Inferior parietal cortex (tissue), 1 donor: Measurements from ENCODE around the gene ASB10.

Experiments used
- DNase-seq: peaks from one replicate; pipeline ENCODE4 v3.0.0-alpha.2; 2016; ENCODE audit errors: extremely low spot score

ASB10 gene, protein sequence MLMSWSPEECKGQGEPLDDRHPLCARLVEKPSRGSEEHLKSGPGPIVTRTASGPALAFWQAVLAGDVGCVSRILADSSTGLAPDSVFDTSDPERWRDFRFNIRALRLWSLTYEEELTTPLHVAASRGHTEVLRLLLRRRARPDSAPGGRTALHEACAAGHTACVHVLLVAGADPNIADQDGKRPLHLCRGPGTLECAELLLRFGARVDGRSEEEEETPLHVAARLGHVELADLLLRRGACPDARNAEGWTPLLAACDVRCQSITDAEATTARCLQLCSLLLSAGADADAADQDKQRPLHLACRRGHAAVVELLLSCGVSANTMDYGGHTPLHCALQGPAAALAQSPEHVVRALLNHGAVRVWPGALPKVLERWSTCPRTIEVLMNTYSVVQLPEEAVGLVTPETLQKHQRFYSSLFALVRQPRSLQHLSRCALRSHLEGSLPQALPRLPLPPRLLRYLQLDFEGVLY

DNA sequence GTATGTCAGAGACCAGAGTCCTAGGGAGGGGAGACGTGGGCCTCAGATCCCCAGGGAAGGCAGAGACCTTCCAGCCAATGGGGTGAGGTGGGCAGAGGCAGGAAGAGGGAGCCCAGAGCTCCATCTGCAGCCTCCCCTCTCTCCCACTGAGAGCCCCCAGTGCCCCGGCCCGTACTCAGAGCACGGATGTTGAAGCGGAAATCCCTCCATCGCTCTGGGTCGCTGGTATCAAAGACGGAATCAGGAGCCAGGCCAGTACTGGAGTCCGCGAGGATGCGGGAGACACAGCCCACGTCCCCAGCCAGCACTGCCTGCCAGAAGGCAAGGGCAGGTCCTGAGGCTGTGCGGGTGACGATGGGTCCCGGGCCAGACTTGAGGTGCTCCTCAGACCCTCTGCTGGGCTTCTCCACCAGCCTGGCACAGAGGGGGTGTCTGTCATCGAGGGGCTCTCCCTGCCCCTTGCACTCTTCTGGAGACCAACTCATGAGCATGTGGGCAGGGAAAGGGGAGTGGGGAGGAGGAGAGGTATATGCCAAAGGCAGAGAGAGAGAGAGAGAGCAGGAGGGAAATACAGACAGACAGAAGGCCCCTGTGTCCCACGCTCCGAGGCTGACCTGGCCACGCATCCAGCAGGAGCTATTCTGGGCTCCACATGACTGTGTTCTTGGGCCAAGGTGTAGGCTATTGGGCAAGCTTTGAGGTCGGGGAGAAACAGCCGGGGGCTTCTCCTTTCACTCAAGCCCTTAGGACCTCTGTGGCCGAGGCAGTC lies at the start of gene ASB10:
Gene ASB10, minus strand, starts transcription at position 611 of the 769 bp plus-strand sequence. Its CDS starts 120 bp downstream, at position 491.
- no peak for DNase-seq

DNA sequence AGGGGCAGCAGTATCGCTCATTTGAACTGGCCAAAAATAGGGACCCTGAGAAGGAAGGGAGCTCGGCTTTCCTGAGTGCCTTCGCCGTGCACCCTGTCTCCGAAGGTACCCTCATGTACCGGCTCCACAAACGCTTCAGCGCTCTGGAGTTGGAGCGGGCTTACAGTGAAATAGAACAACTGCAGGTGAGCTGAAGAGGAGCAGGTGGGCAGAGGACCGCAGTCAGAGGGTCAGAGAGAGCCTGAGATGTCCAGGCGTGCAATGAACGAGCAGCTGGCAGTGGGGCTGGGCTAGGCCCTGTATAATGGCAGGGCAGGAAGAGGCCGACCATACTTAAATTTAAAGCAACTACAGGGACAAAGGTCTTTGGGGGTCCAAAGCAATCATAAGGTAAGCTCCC lies 49.4 kb upstream of the ASB10 start:
- DNase-seq = no peak

DNA sequence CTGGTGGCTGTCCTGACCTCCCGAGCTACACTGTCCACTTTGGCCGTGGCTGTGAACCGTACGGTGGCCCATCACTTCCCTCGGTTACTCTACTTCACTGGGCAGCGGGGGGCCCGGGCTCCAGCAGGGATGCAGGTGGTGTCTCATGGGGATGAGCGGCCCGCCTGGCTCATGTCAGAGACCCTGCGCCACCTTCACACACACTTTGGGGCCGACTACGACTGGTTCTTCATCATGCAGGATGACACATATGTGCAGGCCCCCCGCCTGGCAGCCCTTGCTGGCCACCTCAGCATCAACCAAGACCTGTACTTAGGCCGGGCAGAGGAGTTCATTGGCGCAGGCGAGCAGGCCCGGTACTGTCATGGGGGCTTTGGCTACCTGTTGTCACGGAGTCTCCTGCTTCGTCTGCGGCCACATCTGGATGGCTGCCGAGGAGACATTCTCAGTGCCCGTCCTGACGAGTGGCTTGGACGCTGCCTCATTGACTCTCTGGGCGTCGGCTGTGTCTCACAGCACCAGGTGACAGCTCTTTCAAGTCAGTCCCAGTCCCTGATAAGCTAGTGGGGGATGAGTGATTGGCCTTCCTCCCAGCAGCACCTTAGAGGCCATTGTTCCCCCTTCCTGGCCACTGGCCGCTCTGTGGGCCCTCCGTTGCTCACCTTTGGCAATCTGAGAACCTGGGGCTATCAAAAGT lies 48.2 kb upstream of the ASB10 start:
- no peak for DNase-seq

DNA sequence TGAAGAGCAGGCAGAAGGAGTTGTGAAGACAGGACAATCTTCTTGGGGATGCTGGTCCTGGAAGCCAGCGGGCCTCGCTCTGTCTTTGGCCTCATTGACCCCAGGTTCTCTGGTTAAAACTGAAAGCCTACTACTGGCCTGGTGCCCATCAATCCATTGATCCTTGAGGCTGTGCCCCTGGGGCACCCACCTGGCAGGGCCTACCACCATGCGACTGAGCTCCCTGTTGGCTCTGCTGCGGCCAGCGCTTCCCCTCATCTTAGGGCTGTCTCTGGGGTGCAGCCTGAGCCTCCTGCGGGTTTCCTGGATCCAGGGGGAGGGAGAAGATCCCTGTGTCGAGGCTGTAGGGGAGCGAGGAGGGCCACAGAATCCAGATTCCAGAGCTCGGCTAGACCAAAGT lies 46.8 kb upstream of the ASB10 start:
- no peak for DNase-seq

DNA sequence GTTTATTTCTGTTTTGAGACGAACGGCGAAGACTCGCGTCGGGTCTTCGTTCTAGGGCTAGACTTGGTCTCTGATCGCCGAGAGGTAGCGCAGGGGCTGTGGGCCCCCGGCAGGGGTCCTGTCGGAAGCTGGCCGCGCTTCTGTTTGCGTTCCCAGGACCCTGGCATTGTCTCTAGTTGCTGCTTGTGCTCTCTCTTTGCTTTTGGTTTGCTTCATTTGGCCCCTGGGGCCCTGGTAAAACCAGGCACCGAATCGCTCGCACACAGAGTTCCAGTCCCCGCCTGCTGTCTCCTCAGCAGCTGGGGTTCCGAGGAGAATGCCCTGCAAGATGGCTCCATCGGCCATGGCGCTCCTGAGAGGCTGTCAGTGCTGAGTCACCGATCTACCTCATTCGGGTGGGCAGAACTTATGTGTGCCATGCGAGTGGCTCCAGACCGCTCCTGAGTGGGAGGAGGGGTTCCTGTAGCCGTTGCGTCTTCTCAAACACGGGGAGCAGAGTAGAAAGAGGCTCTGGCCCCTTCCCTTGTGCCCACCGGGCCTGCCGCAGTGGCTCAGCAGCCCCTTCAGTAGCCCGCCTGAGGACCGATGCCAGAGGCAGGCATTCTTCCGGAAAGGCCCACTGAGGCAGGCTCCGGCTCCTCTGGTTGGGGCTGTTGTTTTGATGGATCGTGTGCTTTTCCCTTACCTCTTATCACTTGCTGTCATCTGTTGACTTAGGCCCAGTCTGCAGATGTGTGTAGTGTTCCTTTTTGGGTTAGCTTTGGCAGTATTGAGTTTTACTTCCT lies 46.1 kb upstream of the ASB10 start:
- DNase-seq = peak; percentile 53

DNA sequence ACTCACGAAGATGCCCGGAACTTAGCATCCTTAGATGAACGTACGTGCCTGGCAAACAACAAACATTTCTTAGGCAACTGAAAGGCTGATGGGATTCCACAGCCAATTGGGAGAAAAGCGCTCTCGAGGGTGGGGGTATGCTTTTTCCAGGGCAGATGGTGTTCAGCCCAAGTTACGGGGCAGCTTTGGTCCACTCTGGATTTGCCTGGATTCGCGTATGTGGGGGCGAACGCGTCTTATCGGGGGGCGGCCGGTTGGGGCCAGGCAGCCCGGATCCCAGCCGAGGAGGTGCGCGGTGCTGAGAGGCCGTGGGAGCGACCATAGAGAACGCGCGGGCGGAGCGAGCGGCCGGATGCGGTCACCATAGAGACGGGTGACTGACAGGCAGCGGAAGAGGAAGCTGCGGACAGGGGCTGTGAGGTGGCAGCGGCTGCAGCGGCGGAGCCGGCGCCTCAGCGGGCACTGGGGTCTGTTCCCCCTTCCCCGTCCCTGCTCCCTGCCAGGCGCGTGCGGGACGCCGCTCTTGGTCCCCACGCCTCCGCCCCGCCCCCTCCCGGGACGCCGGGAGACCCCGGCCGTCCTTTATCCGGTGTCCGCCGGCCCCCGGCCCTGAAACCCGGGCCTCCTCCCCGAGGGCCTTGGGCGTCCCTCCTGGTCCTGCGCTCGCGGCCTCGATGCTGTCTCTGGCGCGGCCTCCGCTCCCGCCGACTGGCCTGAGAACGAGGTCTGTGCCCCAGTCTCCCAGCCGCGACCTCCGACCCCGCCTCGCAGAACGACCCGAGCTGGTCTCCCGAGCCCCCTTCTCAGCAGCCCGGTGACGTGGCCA lies 45.3 kb upstream of the ASB10 start, which contains the start of gene CHPF2:
Gene CHPF2, plus strand, starts transcription at position 393 of the 826 bp plus-strand sequence. CDS start 1,529 bp downstream, outside the sequence.
- peak; percentile 88 for DNase-seq

DNA sequence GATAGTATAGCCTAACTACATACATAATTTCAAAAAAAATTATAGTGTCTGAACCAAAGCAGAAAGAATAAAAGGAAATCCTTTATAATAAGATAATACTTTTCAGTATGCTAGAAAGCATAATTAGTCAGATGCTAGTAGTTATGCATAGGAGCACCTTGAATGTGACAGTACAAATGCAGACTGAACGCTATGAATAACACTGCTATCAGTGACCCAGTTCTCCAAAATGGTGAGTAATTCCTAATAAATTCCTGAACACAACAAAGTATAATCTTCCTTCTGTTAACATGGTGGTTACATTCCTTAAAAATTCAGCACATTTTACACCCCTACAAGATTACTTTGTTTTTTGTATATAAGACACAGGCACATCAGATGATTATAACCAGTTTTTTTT lies 44.0 kb upstream of the ASB10 start:
- DNase-seq = no peak

DNA sequence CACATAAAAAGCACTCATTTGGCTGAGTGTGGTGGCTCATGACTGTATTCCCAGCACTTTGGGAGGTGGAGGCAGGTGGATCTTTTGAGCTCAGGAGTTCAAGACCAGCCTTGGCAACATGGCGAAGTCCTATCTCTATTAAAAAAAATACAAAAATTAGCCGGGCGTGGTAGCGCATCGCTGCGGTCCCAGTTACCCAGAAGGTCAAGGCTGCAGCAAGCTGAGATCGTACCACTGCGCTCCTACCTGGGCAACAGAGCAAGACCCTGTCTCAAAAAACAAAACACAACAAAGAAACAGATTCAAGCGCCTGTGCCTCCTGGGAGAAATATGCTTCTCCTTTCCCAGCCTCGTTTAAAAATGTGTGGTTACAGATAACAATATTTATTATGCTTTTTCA lies 42.2 kb upstream of the ASB10 start:
- DNase-seq = no peak

DNA sequence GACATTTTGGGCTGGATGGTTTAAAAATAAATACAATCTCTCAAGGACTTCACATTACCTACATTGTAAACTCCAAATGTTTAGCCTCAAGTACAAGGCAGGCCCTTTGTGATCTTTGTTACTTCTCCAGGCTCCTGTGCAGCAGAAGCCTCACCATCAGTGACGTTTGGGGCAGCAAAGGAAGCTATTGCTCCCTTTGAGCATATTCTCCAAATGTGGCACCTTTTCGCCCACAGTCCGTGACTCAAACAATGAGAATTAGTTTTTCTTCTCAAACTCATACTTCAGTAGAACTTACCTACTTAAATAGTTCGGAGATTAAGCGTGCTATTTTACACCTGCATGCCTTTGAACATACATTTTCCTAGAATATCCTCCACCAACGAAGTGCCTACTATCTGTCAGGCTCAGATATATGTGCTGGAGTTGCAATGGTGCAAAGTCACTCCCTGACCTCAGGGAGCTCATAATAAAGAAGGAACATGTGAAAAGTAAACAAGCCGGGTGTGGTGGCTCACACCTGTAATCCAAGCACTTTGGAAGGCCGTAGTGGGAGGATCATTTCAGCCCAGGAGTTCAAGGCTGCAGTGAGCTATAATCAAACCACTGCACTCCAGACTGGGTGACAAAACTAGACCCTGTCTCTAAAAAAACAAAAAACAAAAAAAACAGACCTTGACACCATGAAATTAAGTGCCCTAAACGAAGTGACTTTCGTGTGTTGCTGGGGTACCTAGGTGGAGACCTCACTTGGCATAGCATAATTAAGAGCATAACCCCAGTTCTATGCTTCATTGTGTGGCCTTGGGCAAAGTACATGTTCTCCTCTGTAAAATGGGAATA lies 41.2 kb upstream of the ASB10 start:
- DNase-seq = no peak

DNA sequence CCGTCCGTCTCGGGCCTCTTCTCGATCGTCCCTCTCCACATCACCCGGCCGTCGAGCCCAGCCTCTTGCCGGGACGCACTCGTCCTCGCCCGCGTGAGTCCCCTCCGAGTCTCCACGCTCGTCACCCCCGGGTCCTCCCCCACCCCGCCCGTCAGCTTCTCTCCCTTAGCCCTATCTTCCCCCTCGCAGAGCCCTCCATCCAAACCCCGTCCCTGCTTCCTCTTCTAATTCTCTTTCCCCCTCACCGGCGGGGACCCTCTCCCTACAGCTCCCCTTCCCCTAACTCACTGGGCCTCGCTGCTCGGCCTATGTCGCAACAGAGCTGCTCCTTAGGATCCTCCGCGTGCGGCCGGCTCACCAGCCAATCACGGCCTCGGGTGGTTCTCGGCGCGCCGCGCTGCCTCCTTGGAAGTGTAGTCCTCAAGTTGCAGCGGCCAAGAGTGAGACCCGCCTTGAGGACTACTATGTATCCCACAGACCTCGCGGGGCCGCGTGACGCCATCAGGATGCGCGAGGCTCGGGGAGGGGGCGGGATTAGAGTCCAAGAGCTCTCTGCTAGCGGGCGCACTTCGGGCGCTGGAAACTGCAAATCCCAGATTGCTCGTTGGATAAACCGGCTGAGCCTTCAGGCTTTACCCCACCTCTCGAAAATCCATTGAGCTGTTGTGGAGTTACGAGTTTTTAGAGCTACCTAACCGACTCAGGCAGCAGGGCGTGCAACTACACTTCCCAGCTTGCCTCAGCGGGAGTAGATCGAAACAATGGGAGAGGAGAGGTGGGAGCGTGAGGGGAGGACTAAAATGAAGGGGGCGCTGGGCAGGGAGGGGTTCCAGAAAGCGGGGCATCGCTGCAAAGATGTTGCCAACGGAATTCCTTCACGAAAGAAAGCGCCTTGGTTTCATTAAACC lies 40.1 kb upstream of the ASB10 start, which contains the start of gene ABCF2:
Gene ABCF2, minus strand, starts transcription at position 331 of the 908 bp plus-strand sequence. CDS start 747 bp downstream, outside the sequence.
- peak; percentile 97 for DNase-seq

DNA sequence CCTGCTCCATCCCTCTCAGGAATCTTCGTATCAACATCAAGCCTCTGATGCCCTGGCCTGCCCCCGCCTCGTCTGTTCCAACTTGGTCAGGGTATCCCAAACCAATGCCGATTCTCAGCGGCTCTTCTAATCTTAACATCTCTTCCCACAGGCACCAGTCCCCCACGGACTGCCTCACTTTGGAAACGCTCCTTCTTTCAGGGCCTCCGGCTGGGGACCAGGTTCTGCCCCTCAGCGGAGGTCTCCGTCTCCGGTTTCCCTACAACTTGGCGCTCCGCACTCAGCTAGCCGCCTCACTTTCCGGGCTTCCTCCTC lies 39.5 kb upstream of the ASB10 start:
- DNase-seq = no peak

DNA sequence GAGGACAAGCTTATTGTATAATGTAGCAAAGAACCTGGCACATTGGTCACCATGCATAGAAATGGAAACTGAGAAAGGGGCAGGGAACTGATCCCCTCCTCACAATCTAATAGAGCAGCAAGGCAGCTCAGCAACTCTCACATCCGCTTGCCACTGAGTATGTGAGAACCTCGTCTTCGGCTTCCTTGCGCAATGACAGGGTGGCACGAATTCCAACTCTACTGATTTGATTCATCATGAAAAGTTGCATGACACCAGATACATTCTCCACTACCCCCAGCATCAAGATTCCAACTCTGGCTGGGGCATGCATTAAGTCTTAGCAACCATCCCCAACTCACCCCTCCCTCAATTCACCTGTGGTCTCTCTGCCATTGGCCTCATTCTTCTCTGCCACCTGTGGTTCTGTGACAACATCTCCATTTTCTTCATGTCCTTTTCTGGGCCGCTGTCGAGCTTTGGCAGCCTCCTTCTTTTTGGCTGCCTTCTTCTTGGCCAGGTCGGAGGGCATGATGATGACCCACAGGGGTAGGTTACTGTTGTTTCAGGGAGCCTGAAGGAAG lies 39.0 kb upstream of the ASB10 start:
- DNase-seq = no peak

DNA sequence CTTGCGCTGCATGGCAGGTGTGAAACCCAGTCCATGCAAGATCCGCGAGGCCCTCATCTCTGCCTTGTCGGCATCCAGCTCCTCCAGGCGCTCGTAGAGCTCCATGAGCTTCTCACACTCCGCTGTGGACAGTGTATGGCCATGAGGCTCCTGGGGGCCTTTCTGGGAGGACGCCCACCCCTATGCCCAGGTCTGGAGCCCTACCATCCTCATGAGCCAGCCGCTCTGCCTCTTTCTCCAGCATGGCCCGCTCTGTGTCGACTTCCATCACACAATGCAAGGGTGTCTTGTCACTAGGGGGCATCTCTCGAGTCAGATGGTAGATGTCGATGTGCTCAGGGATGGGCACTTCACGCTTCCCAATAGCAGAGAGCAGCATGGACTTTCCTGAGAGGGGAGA lies 36.7 kb upstream of the ASB10 start:
- no peak for DNase-seq

DNA sequence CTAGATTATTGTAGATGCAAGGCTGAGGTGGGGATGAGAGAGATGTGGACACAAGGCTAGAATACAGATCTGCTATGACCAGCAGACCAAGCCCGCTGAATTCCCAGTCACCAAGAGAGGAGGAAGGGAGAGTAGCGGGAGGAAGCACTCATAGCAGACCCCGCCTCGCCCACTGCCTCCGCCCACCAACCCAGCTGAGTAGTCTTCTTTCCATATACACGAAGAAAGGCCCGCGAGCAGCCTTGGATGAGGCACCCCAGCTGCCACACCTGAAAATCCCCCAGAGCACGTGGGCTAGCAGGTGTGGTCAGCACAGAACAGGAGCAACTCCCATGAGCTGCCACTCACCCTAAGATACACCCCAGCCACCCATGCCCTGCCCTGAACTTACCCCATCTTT lies 31.1 kb upstream of the ASB10 start:
- DNase-seq = no peak

DNA sequence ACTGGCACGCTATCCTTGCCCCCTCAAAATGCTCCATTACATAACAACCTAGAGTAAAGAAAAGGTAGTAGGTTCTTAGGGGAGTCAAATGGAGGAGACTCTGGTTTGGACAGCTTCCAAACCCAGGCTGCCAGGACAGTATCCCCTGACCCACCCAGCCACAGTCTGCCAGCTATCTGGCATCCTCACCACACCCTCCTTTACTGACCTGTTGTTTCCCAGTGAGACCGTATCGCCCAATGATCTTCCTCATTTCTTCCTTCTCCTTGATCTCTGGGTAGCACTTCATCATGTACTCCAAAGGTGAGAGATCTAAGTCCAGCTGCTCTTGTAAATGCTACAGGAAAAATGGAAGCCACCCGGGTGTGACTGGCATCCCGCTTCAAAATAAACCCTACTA lies 28.3 kb upstream of the ASB10 start:
- DNase-seq = no peak

DNA sequence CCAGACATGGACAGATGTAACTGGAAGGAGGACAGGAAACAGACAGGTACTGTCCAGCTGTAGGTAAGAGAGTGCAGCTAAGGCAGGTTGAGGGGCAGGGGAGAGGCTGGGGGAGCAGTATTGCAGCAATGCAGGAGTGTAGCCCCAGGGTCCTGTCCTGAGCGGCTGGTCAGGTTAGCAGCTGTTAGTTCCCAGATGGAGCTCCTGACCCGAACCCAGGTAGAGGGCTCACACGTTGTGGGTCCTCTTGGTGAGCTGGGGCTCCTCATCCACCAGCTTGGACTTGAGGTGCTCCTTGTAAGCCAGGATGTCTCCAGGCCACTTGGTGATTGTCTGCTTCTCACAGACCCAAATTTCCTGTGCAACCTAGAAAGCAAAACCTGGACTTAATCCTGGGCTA lies 26.8 kb upstream of the ASB10 start:
- DNase-seq = no peak

DNA sequence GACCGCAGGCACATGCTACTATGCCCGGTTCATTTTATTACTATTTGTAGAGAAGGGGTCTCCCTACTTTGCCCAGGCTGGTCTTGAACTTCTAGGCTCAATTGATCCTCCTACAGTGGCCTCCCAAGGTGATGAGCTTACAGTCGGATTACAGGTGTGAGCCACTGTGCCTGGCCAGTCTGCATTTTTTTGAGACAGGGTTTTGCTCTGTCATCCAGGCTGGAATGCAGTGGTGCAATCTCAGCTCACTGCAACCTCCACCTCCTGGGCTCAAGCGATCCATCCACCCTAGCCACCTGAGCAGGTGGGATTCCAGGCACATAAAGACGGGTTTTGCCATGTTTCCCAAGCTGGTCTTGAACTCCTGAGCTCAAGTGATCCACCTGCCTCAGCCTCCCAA lies 25.6 kb upstream of the ASB10 start:
- DNase-seq = no peak

DNA sequence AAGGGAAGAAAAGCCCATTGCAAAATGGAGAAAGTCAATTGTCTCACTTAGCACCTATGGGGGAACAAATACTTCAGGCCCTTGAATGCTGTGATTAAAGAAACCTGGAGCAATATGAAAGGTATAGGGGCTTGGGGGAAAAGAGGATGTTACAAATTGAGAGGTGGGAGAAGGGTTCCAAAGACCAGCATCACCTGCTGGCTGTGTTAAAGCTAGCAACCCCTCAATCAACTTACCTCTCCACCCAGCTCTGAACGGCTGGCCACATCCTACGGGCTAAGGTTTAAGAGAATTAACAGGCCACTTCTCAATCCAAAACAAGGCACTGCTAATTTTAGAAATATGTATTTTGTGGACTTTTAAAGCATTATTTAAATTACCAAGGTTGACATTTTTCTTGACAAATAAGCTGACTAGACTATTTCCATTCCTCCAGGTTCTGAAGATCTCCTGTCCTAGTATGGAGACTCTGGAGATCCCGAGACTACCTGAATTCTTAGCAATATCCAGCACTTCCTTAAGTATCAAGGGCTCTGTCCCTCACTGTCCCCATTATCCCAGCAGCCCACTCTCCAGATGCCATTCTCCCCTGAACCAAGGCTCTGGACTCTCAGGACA lies 24.2 kb upstream of the ASB10 start:
- DNase-seq = no peak
